Cerebellar nuclear complex (tissue), 1 donor: ENCODE data around the gene TAF6L.
"Not testable (repeated sequence)": the region's sequence is repeated elsewhere in the genome, so short reads cannot be mapped to it uniquely, and the experiment has no call there.

Experiments used
- DNase-seq, 2 experiments: peaks; one replicate each; lab custom pipeline; 2025; lab: John Stamatoyannopoulos, UW

Gene TAF6L

DNA sequence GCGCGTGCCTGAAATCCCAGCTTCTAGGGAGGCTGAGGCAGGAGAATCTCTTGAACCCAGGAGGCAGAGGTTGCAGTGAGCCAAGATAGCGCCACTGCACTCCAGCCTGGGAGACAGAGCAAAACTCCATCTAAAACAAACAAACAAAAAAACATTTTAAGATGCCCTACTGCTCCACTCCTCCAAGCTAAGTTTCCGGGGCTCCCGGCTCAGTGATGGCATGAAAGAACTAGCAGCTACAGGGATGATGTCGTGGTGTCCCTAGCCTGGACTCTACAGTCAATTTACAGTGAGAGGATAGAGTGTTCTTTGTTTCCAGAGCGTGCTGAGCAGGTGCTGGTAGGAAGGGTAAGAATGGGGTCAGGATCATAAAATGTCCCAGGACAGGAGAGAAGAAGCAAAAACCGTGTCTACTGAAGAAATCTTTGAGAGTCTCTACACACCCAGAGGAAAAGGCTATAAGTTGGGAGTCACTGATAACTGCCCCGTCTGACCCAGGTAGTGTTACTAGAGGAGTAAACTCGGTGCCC is 16.0 kb upstream of the TAF6L start:
- no peak for DNase-seq

DNA sequence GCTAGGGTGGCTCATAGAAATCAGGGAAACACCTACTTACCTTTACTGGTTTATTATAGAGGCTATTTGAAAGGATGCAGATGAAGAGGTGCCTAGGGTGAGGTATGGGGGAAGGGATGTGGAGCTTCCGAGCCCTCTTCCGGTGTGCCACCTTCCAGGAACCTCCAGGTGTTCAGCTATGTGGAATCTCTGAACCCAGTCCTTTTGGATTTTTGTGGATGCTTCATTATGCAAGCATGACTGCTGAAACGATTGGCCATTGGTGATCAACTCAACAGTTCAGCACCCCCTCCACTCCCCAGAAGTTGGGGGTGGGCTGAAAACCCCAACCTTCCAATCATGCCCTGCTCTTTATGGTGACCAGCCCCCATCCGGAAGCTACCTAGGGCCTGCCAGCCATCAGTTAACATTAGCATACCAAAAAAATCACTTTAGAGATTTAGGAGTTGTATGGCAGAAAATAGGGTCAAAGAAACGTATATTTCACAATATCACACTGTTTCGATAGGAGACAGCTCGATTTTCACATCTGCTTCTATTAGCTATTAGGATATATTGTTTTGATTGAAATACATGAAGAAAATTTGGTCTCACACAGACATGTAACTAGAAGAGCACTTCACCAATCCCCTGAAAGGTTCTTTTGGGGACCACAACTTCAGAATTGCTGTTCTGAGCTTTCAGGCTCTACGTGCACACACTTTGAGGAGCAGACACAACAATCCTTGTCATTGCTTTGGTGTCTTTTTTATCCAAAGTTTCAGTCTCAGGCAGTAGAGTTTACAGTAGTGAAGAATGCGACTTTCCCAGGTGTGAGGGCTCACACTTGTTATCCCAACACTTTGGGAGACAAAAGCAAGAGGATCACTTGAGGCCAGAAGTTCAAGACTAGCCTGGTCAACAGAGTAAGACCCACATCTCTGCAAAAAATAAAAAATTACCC is 13.1 kb upstream of the TAF6L start:
- DNase-seq = no peak

GRCh38 chr11:62760867-62761227 is 10.3 kb upstream of the TAF6L start:
- not testable (repeated sequence) for DNase-seq

- peak in 1 of 2 experiments; percentile 38 for DNase-seq
Observed at GRCh38 chr11:62770778-62771143, 435 bp upstream of the TAF6L start.

DNA sequence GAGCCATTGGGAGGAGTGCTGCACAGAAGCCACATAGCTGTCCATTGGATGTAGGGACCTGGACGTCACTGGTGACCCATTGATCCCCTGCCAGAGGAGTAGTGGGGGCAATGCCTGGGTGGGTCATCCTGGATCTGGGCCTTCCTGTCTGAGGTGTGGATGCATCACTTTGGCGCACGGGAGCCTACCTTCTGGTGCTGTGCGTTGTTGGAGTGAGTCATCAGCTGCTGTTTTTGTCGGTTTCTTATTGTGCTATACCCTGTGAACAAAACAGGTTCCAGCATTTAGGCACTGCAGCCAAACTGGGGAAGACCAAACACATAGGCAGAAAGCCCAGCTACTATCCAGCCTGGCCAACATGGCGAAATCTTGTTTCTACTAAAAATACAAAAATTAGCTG is 3.2 kb downstream of the TAF6L start:
- no peak for DNase-seq

DNA sequence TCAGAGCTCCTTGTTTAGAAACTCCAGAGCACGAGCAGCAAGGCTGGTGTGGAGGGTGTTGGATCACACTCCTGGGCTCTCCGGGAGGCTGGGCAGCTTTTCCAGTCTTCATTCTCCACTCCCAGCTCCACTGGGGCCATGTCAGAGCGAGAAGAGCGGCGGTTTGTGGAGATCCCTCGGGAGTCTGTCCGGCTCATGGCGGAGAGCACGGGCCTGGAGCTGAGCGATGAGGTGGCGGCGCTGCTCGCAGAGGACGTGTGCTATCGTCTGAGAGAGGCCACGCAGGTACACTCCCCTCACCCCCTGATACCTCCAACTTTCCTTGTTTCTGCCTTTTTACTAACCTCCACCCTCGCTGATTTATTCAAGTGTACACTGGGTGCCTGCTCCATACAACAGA is 4.5 kb downstream of the TAF6L start:
- DNase-seq = no peak

DNA sequence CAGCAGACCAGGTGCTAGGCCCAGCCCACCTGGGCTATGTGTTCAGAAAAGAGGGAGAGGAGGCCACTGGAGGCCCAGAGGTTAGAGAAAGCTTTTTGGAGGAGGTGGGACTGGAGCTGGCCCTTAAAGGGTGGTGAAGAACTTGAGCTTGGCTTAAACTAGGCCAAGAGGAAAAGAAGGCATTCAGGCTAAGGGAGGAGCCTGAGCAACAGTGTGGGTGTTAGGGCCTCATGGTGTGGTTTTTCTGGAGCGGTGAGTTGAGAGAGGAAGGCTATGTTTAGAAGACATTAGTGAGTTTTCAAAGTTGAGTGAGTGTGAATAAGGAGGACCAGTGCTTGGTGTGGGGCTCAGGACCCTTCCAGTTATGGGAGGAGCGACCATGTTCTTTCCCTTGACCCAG is 6.2 kb downstream of the TAF6L start:
- DNase-seq = no peak

DNA sequence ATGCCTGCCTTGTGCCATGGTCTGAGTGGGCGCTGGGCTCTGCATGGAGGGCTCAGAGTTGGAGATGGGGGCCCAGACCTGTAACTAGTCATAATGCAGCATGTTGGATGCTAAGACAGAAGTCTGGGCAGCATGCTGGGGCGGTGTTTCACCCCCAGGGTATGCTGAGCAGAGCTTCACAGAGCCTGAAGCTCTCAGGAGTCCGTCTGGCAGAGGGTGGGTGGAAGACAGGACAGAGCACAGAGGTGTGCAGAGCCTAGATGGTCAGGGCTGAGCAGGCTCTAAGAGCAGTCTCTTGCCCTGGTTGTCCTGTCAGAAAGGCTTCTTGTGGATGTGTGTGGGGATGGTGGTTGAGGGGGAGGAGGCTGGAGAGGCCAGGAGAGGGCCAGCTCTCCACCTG is 7.2 kb downstream of the TAF6L start:
- DNase-seq = no peak

DNA sequence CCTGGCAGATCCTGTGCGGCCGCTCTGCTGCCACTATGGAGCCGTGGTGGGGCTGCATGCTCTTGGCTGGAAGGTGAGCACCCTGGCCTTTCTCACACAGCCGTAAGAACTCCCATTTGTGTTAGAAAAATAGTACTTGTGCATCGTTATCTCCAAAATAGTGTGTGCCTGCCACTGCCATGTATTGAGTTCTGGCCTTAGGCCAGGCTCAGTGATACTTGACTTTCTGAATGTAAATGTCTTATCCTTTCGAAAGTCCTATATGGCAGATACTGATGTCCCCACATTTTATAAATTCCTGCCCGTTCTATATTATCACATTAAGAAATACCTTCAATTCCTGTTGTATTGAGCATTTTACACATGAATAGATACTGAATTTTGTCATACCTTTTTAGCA is 11.6 kb downstream of the TAF6L start:
- DNase-seq = no peak

DNA sequence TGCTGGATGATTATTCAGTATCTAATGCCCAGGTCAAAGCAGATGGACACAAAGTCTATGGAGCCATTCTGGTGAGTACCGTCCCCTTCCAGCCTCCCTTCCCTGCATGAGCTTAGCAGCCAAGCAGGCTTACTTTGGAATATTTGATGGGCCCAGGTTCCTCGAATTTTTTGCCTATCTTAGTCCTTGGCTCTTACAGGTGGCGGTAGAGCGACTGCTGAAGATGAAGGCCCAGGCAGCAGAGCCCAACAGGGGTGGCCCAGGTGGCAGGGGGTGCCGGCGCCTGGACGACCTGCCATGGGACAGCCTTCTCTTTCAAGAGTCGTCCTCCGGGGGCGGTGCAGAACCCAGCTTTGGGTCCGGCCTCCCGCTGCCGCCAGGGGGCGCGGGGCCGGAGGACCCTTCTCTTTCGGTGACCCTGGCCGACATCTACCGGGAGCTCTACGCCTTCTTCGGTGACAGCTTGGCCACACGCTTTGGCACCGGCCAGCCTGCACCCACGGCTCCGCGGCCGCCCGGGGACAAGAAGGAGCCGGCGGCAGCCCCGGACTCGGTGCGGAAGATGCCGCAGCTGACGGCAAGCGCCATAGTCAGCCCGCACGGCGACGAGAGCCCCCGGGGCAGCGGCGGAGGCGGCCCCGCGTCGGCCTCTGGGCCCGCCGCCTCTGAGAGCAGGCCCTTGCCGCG is 15.3 kb downstream of the TAF6L start:
- DNase-seq = peak in 1 of 2 experiments; percentile 8

DNA sequence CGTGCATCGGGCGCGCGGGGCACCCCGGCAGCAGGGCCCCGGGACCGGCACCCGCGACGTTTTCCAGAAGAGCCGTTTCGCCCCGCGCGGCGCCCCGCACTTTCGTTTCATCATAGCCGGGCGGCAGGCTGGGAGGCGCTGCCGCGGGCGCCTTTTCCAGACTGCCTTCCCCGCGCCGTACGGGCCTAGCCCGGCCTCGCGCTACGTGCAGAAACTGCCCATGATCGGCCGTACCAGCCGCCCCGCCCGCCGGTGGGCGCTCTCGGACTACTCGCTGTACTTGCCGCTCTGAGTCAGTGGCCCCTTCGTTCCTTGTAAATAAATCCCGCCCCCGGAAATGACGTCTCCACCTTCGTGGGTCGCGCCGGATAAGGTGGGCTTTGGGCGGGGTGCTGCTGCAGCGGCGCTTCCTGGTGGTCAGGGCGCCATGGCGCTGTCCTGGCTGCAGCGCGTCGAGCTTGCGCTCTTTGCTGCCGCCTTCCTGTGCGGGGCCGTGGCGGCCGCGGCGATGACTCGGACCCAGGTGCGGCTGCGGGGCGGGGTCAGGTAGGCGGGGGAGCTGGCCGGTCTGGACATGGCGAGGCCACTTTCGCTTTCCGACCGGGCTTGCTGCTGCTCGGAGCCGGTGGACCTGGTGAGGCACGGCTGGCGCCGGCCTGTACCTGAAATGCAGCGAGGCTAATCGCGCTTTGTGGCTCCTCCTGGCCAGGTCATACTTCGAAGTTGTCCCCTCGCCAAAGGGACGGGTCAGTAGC is 16.0 kb downstream of the TAF6L start, which contains the start of gene TMEM179B:
TMEM179B (plus strand) TSS at position 398 of the 755 bp plus-strand sequence; CDS start at position 428, 30 bp downstream.
- peak; percentile 49 to 75 for DNase-seq

DNA sequence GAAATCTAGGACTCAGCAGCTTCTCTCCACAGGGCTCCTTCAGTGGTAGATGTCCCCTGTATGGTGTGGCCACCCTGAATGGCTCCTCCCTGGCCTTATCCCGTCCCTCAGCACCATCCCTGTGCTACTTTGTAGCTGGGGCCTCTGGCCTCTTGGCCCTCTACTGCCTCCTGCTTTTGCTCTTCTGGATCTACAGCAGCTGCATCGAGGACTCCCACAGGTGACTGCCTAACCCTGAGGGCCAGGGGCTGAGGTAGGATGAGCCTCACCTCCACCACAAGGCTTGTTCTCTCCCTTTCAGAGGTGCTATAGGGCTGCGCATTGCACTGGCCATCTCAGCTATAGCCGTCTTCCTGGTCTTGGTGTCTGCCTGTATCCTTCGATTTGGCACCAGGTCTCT is 17.8 kb downstream of the TAF6L start:
- DNase-seq = no peak

DNA sequence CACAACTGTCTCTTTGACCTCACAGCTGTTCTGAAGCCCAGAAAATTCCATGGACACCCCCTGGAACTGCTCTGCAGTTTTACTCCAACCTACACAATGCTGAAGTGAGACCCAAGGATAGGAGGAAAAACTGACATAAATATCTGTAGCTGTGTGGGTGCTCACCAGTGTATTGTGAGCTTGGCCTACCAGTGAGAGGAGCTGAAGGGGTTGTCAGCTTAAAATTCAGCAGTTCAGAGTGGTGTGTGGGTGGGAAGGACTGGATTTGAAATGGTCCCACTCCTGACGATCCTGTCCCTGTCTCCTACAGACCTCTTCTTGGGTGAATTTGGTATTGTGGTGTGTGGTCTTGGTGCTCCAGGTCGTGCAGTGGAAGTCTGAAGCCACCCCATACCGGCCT is 18.4 kb downstream of the TAF6L start:
- DNase-seq = no peak

GRCh38 chr11:62791501-62792201 is 20.5 kb downstream of the TAF6L start, which contains the start of gene TMEM223:
Gene TMEM223, minus strand, starts transcription at chr11:62792006. Its CDS starts 12 bp downstream, at chr11:62791994.
- peak in 1 of 2 experiments; percentile 47 for DNase-seq

GRCh38 chr11:62792202-62792575 is 21.0 kb downstream of the TAF6L start:
- no peak for DNase-seq

GRCh38 chr11:62794201-62794775 is 23.1 kb downstream of the TAF6L start:
- DNase-seq = no peak

DNA sequence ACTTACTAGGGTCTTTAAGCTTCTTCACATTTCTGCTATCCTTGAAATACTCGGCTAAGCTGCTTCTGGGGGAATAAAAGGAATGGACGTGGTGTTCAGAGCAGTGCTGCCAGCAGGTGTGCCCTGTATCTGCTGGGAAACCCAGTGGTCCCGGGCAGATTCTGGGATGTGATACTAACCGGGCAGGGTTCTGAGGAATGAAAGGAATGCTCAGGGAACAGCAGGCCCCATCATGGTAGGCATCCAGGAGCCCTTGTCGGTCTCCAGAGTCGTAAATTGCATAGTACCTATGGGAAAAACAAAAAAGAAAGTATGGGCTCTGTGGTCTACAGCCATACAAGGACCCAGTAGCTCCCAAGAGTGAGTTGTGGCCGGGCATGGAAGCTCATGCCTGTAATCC is 25.1 kb downstream of the TAF6L start:
- no peak for DNase-seq

DNA sequence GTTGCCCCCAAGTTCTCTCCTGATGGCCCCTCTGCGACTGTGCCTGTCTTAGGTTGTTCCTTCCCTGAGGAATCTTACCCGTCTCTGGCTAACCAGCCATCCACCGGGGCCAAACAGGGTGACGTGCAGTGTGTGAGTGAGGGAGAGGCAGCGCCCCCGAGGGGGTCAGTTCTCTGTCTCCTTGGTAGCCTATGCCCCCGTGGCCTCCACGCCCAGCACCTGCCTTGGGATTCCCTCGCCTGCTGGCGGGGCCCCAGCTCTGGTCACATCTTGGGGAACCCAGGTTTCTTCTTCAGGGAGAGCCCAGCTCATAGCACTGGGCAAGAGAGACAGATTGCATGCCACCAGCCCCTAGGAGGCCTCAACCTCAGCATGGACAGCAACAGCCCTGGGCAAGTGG is 28.3 kb downstream of the TAF6L start:
- no peak for DNase-seq

DNA sequence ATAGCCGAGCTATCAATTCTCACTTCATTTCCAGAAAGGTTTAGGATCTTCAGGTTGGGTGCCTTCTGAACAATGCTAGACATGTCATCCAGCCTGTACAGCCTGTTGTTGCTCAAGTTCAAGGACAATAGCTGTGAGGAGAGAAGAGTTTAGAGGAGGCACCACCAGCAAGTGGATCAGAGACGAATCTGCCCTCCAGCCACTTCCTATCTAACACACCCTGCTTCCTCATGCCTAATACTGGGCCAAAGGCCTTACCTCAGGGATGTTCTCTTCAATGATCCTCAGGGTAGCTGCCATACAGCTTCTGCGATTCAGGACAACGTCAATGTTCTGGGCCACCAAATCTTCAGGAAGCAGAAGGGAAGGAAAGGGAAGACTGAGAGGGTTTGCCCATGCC is 29.9 kb downstream of the TAF6L start:
- DNase-seq = no peak

DNA sequence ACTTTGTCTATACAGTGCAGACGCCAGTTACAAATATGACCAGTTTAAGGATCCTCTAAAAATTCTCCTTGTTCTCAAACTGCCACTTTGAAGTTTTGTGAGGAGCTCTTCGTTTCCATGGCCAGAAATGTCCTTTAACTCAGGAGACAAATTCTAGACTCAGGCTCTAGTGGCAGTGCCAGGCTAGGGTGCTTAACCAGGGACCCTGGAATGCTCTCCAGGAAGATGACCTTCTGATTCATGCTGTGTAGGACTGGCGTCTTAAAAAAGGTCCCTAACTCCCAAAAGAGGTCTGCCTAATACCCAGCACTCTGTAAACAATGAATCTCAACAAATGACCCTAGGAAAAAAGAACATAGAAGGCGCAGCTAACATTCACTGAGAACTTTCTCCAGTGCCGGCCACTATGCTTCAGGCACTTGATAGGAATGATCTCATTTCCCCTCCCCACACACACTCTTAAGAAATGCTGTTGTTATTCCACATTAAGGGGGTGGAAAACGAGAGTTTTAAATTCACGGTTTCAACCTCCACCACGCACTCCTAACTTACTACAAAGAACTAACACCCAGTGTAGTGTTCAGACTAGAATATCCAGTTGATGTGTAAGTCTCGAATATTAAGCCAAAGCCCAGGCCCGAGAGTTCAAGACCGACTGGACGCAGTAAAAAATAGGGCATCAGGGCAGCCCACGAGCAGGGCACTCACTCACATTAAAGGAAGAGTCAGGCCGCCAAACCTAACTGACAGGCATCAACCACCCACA is 33.3 kb downstream of the TAF6L start:
- DNase-seq = no peak
